ENCODE data around the gene RAB31. TPM values are rescaled to one million over a fixed set of nuclear protein-coding genes. Genes with fewer than 3 reads are reported as not detected.

RAB31 gene
- total and polyA plus RNA-seq, 2 donors from 2014 or later = 17.3 to 77.1 TPM

GRCh38 chr18:9810994-9811705 lies 103.0 kb downstream of the RAB31 start:
- DNase-seq (no peak), FAIRE-seq (no peak)
- TF ChIP-seq, protein P1, sequence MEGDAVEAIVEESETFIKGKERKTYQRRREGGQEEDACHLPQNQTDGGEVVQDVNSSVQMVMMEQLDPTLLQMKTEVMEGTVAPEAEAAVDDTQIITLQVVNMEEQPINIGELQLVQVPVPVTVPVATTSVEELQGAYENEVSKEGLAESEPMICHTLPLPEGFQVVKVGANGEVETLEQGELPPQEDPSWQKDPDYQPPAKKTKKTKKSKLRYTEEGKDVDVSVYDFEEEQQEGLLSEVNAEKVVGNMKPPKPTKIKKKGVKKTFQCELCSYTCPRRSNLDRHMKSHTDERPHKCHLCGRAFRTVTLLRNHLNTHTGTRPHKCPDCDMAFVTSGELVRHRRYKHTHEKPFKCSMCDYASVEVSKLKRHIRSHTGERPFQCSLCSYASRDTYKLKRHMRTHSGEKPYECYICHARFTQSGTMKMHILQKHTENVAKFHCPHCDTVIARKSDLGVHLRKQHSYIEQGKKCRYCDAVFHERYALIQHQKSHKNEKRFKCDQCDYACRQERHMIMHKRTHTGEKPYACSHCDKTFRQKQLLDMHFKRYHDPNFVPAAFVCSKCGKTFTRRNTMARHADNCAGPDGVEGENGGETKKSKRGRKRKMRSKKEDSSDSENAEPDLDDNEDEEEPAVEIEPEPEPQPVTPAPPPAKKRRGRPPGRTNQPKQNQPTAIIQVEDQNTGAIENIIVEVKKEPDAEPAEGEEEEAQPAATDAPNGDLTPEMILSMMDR (IDR thresholded peaks at IDR 0.05; ENCODE audit: borderline replicate concordance, extremely low read depth, insufficient read depth) = no peak
- intact Hi-C loops (cut with DNase I) = no loop called here
- Histone ChIP-seq H3K36me3 (ENCODE audit: control insufficient read depth in 2 of 3, insufficient read depth in 3 of 3, low read length in 3 of 3) (no peaks in the 10 kb centered on the region), H3K4me3 (ENCODE audit: low read length in 3 of 3) (no peak overlapping the region), H3K9ac (ENCODE audit: low read length in 3 of 3) (no peak overlapping the region), H3K9me3 (ENCODE audit: control insufficient read depth in 2 of 3, insufficient read depth in 1 of 3, low read length in 3 of 3) (no peaks in the 10 kb centered on the region), H3K27me3 (ENCODE audit: control insufficient read depth, insufficient read depth, low read length) (no peaks in the 10 kb centered on the region), H3K4me1 (ENCODE audit: control insufficient read depth in 2 of 3, insufficient read depth in 2 of 3, low read depth in 1 of 3, low read length in 3 of 3) (peaks cover 3 to 30% (median 17%) of the 10 kb centered on the region in 3 donors), H3K27ac (ENCODE audit: low read depth in 2 of 2, low read length in 2 of 2) (no peak overlapping the region)

- intact Hi-C loops (cut with DNase I) = no loop called here
- TF ChIP-seq, protein P1 (IDR thresholded peaks at IDR 0.05; ENCODE audit: borderline replicate concordance, extremely low read depth, insufficient read depth) = no peak
- Histone ChIP-seq H3K4me1 (ENCODE audit: control insufficient read depth in 2 of 3, insufficient read depth in 2 of 3, low read depth in 1 of 3, low read length in 3 of 3) (peaks cover 3 to 28% (median 15%) of the 10 kb centered on the region in 3 donors), H3K27ac (ENCODE audit: low read depth in 2 of 2, low read length in 2 of 2) (no peak overlapping the region), H3K9me3 (ENCODE audit: control insufficient read depth in 2 of 3, insufficient read depth in 1 of 3, low read length in 3 of 3) (no peaks in the 10 kb centered on the region), H3K9ac (ENCODE audit: low read length in 3 of 3) (no peak overlapping the region), H3K27me3 (ENCODE audit: control insufficient read depth, insufficient read depth, low read length) (no peaks in the 10 kb centered on the region), H3K4me3 (ENCODE audit: low read length in 3 of 3) (no peak overlapping the region), H3K36me3 (ENCODE audit: control insufficient read depth in 2 of 3, insufficient read depth in 3 of 3, low read length in 3 of 3) (no peaks in the 10 kb centered on the region)
- no peak for FAIRE-seq
- no peak for DNase-seq
Observed at GRCh38 chr18:9811978-9812377, 103.9 kb downstream of the RAB31 start.

DNA sequence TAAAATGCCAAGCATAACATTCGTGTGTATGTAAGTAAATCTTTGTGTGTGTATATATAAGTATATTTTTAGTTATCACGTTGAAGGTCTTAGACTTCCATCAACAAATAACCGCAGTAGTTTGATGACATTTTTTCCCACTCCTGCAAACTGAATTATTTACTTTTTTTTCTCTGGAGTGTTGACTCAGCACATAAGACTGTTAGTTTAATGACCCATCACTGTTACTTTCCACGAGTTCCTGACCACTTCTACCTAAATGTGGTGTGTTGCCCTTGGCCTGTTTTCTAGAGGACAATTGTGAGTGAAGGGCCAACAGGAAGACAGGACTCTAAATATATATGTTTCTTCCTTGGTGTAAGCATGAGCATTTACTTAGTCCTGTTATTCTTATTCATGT lies 106.3 kb downstream of the RAB31 start:
- H3K4me1 ChIP-seq (ENCODE audit: control insufficient read depth in 2 of 3, insufficient read depth in 2 of 3, low read depth in 1 of 3, low read length in 3 of 3) = peaks cover 0 to 7% (median under 1%) of the 10 kb centered on the region in 3 donors
- TF ChIP-seq, protein P1 (IDR thresholded peaks at IDR 0.05; ENCODE audit: borderline replicate concordance, extremely low read depth, insufficient read depth) = no peak
- H3K27me3 ChIP-seq (ENCODE audit: control insufficient read depth, insufficient read depth, low read length) = no peaks in the 10 kb centered on the region
- FAIRE-seq (no peak), DNase-seq (peak in 1 of 5 donors; percentile 34)
- no peak overlapping the region for H3K27ac ChIP-seq (ENCODE audit: low read depth in 2 of 2, low read length in 2 of 2)
- intact Hi-C loops (cut with DNase I) = no loop called here
- H3K4me3 ChIP-seq (ENCODE audit: low read length in 3 of 3) = no peak overlapping the region
- H3K9ac ChIP-seq (ENCODE audit: low read length in 3 of 3) = no peak overlapping the region
- H3K9me3 ChIP-seq (ENCODE audit: control insufficient read depth in 2 of 3, insufficient read depth in 1 of 3, low read length in 3 of 3) = no peaks in the 10 kb centered on the region
- H3K36me3 ChIP-seq (ENCODE audit: control insufficient read depth in 2 of 3, insufficient read depth in 3 of 3, low read length in 3 of 3) = no peaks in the 10 kb centered on the region
